ENCODE data around the gene ZNF460.
A peak's percentile ranks its signal among the peaks of the same experiment; 100 is the strongest.

Gene ZNF460

DNA sequence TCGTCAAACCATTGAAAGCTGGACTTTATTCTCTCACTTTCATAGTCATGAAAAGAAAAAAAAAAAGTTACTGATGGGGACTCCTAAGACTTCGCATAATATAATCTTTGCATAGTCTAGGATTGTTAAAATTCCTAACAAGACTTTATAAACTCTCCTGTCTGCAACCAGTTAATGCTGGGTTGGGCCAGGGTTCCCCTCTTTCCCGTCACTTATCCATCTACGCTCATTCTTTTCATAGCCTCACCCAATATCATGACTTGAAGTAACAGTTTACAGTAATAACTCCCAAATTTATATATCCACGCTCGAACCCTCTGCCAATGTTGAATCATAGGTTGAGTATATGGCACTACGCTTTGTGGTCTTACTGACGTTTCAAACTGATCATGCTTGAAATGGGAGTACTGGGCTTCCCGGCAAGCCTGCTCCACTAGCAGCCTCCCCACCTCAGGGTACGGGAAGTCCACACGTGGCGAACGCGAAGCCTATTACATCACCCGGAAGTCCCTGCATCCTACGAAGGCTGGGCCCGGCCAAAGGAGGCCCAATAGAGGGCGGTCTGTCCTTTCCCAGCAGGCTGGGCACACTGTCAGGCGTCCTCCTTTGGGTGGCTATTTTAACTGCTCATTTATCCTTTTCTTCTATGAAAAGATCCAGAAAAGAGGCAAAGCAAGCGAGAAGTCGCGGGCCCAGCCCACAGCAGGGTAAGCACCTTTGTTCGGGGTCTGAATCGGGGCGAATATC lies 694 bp upstream of the ZNF460 start:
- peak overlapping the region; percentile 92 for H3K4me3 ChIP-seq (ENCODE audit: low read depth, low read length)
- TF ChIP-seq, protein P1, sequence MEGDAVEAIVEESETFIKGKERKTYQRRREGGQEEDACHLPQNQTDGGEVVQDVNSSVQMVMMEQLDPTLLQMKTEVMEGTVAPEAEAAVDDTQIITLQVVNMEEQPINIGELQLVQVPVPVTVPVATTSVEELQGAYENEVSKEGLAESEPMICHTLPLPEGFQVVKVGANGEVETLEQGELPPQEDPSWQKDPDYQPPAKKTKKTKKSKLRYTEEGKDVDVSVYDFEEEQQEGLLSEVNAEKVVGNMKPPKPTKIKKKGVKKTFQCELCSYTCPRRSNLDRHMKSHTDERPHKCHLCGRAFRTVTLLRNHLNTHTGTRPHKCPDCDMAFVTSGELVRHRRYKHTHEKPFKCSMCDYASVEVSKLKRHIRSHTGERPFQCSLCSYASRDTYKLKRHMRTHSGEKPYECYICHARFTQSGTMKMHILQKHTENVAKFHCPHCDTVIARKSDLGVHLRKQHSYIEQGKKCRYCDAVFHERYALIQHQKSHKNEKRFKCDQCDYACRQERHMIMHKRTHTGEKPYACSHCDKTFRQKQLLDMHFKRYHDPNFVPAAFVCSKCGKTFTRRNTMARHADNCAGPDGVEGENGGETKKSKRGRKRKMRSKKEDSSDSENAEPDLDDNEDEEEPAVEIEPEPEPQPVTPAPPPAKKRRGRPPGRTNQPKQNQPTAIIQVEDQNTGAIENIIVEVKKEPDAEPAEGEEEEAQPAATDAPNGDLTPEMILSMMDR (conservative IDR thresholded peaks at IDR 0.05; ENCODE audit: low read depth, low read length), result peak; percentile 47
- peak; percentile 99 for DNase-seq (ENCODE audit: low read depth)

DNA sequence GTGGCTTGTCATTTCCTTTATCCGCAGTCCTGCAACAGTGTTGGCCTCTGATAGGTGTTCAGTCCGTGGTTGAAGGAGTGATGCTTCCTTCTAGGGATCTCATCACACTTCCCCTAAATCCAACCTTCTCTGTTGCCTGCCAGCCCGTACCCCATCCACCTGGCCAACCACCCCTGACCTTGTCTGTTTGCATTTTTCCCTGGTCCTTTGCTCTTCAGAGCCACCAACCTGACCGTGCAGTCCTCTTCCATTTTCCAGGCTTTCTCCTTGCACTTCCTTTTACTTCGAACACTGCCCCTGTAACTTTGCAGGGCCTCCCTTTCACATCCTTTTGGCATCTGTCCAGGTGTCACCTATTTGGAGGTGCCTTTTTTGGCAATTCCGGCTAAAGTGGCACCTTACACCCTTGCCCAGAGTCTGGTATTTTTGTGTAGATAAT lies 696 bp downstream of the ZNF460 start:
- H3K4me3 ChIP-seq (ENCODE audit: low read depth, low read length), result peak overlapping the region; percentile 92
- TF ChIP-seq, protein P1 (conservative IDR thresholded peaks at IDR 0.05; ENCODE audit: low read depth, low read length), result no peak
- DNase-seq (ENCODE audit: low read depth), result peak; percentile 14

DNA sequence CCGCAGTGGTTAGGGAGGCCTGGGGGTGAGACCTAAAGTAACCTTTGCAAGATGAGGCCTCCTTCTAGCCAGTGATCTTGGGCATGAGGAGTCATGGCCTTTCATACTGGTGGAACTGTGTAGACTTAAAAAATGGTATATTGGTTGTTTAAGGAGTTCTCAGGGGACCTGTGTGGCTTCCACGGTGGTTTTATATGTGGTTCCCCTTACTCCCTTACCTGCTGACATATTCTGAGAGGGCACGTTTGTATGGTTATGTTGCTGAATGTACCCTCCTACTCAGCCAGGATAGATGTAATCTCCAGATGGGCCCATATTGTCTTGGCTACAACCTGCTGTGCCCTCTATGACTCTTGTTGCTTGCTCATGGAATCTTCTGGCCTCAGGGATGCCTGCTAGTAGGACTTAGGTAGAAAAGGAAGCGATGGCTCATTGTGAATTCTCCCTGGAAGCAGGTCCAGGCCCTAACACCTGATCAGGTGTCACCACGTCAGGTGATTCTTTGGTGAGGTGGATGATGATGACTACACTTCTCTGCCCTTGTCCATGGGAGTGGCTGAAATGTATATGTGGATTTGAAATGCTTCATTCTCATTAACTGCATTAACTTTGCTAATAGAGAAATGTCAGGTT lies 1.8 kb downstream of the ZNF460 start:
- no peak for DNase-seq (ENCODE audit: low read depth)
- TF ChIP-seq, protein P1 (conservative IDR thresholded peaks at IDR 0.05; ENCODE audit: low read depth, low read length), result no peak
- H3K4me3 ChIP-seq (ENCODE audit: low read depth, low read length), result no peak overlapping the region

DNA sequence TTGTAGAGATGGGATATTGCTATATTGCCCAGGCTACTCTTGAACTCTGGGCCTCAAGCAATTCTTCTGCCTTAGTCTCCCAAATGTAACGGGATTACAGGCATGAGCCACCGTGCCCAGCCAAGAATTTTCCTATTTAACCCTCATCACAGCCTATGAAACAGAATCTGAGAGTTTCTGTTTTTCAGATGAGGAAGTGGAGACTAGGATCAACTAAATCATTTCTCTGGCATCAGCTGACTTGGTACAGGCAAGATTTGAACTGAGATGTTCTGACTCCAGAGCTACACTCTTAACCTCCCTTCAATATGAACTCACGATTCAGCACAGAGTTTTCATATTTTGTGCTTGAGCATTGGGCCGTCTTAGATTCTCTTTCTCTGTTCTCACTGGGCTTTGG lies 8.1 kb downstream of the ZNF460 start:
- DNase-seq (ENCODE audit: low read depth), result no peak
- H3K4me3 ChIP-seq (ENCODE audit: low read depth, low read length), result no peak overlapping the region
- TF ChIP-seq, protein P1 (conservative IDR thresholded peaks at IDR 0.05; ENCODE audit: low read depth, low read length), result no peak

DNA sequence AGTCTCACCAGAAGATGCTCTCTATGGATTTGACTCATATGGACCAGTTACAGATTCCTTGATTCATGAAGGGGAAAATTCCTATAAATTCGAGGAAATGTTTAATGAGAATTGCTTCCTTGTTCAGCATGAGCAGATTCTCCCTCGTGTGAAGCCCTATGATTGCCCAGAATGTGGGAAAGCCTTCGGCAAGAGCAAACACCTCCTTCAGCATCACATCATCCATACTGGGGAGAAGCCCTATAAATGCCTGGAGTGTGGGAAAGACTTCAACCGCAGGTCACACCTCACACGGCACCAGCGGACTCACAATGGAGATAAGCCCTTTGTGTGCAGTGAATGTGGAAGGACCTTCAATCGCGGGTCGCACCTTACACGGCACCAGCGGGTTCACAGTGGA lies 10.7 kb downstream of the ZNF460 start:
- H3K4me3 ChIP-seq (ENCODE audit: low read depth, low read length), result no peak overlapping the region
- DNase-seq (ENCODE audit: low read depth), result no peak
- TF ChIP-seq, protein P1 (conservative IDR thresholded peaks at IDR 0.05; ENCODE audit: low read depth, low read length), result no peak

DNA sequence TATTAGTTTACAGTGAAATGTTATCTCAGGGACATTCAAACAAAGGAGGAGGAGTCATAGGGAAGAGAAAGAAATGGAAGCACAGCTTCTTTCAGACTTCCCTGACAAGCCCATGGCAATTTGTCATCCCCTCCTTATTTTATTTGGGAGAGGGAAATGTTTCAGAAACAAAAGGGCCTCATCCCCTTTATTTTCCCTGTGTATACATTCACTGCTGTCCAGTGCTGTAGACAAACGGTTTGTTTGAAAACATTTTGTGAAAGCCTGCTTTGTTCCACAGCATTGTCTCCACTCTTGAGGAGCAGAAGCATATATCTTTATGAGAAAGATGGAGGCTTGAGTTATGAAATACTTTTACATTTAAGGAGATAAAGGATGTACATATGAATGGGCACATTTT lies 12.3 kb downstream of the ZNF460 start:
- no peak for DNase-seq (ENCODE audit: low read depth)
- TF ChIP-seq, protein P1 (conservative IDR thresholded peaks at IDR 0.05; ENCODE audit: low read depth, low read length), result no peak
- no peak overlapping the region for H3K4me3 ChIP-seq (ENCODE audit: low read depth, low read length)

All from choroid plexus epithelial cell (primary cell).